Stimulated activated CD8-positive, alpha-beta memory T cell treated with anti-CD3 and anti-CD28 coated beads, Interleukin-4, amount 100 ng/mL, for 48 hours (primary cell): ENCODE measurements around the gene TCTN3.
"Not testable (repeated sequence)": the region's sequence is repeated elsewhere in the genome, so short reads cannot be mapped to it uniquely, and the experiment has no call there.

Experiments used
- DNase-seq: peaks from one replicate; pipeline ENCODE4 v3.0.0-alpha.2; 2020

TCTN3 gene

GRCh38 chr10:95620415-95620814, 73.3 kb downstream of the TCTN3 start:
- not testable (repeated sequence) for DNase-seq

DNA sequence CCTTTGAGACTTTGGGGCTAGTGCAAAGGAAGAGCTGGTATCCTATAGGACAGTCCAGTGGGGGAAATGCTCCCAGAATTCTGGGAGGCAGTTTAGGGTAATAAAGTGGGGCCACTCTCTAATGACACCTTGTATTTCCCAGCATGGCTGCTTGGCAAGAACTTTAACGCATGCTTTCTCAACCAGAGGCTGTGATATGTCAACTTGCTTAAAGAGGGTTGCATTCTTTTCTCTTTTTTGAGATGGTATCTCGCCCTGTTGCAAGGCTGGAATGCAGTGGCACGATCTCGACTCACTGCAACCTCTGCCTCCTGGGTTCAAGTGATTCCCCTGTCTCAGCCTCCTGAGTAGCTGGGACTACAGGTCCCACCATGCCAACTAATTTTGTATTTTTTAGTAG, 75.6 kb downstream of the TCTN3 start:
- no peak for DNase-seq

GRCh38 chr10:95616446-95616845, 77.3 kb downstream of the TCTN3 start:
- DNase-seq, result no peak
